Measurements from ENCODE around the gene LYPD3. TPM values are rescaled to one million over a fixed set of nuclear protein-coding genes. Genes with fewer than 3 reads are reported as not detected.

LYPD3 gene
- total RNA-seq, 1 experiment from 2014 or later = 1.8 TPM

GRCh38 chr19:43485951-43486350, 20.5 kb upstream of the LYPD3 start:
- TF ChIP-seq CTCF (conservative IDR thresholded peaks at IDR 0.05) = no peak

More at GRCh38 chr19:43485951-43486350, 20.5 kb upstream of the LYPD3 start:
- H2AFZ ChIP-seq (ENCODE audit: low read length) = no peak overlapping the region
- H4K8ac ChIP-seq (replicated peaks; ENCODE audit: insufficient read length, low read depth, low read length) = no peak overlapping the region
- peak overlapping the region in 1 of 3 experiments; percentile 61; a peak in 1 of 7 replicates for H3K27ac Mint-ChIP-seq
- H3K27ac ChIP-seq (ENCODE audit: insufficient read length, low read depth, low read length) = no peak overlapping the region
- no peaks in the 10 kb centered on the region for H3K23me2 ChIP-seq (ENCODE audit: insufficient read length, low read depth, low read length, poor library complexity, severe bottlenecking)
- no peak overlapping the region for H2BK5ac ChIP-seq (ENCODE audit: insufficient read length, low read length)
- H3K56ac ChIP-seq (ENCODE audit: insufficient read length, low read depth, low read length) = no peak overlapping the region
- H3K23ac ChIP-seq (ENCODE audit: insufficient read length, low read depth, low read length) = no peak overlapping the region
- H3K9me3 ChIP-seq (ENCODE audit: control insufficient read depth, low read depth, low read length) = no peaks in the 10 kb centered on the region
- no peaks in the 10 kb centered on the region for H4K20me1 ChIP-seq (ENCODE audit: control insufficient read depth, insufficient read depth, insufficient read length)
- no peak overlapping the region for H2BK20ac ChIP-seq (ENCODE audit: low read depth, low read length, poor library complexity, severe bottlenecking)
- H3K4ac ChIP-seq (ENCODE audit: low read depth, low read length) = no peak overlapping the region
- no peaks in the 10 kb centered on the region for H3K27me3 ChIP-seq (ENCODE audit: insufficient read depth, low read length)
- no peak overlapping the region for H3K18ac ChIP-seq (ENCODE audit: insufficient read length, low read depth, low read length)
- peaks cover 0 to 3% (median 0%) of the 10 kb centered on the region in 3 experiments; a peak in 2 of 7 replicates for H3K36me3 Mint-ChIP-seq (ENCODE audit: insufficient read depth in 1 of 3, low read depth in 3 of 3)
- H2BK12ac ChIP-seq (ENCODE audit: insufficient read length, low read depth, low read length) = no peak overlapping the region
- WGBS (ENCODE audit: extremely low coverage, insufficient read length, low lambda C conversion rate) = no CpG with 5 or more reads among the region's 6 CpGs
- H3K4me2 ChIP-seq (ENCODE audit: insufficient read depth, insufficient read length, low read length) = no peak overlapping the region
- H3K4me3 Mint-ChIP-seq = no peak overlapping the region
- no peak overlapping the region for H3T11ph ChIP-seq (ENCODE audit: low read length)
- H3K27me3 Mint-ChIP-seq (ENCODE audit: low read depth) = peaks cover 2% of the 10 kb centered on the region; the same call in 1 of the 2 replicates
- no peaks in the 10 kb centered on the region for H3K4me1 Mint-ChIP-seq
- no peak overlapping the region for H2BK120ac ChIP-seq (ENCODE audit: low read depth, low read length, poor library complexity, severe bottlenecking)
- H4K5ac ChIP-seq (ENCODE audit: insufficient read length, low read depth, low read length) = no peak overlapping the region
- no peak overlapping the region for H2AK5ac ChIP-seq (ENCODE audit: insufficient read length, low read length)
- no peaks in the 10 kb centered on the region for H3K4me1 ChIP-seq (ENCODE audit: insufficient read depth, low read length)
- no peak overlapping the region for H4K91ac ChIP-seq (ENCODE audit: insufficient read length, low read depth, low read length)
- DNase-seq = no peak
- H3K79me2 ChIP-seq (ENCODE audit: insufficient read depth, low read length) = no peaks in the 10 kb centered on the region
- H3K9ac ChIP-seq (ENCODE audit: extremely low read depth, insufficient read length, low read length) = no peak overlapping the region
- H3K14ac ChIP-seq (ENCODE audit: insufficient read depth, low read length) = no peak overlapping the region
- H2BK15ac ChIP-seq (ENCODE audit: low read depth, low read length) = no peak overlapping the region
- H3K9me3 Mint-ChIP-seq = no peaks in the 10 kb centered on the region
- H3K79me1 ChIP-seq (ENCODE audit: insufficient read depth, low read depth, low read length, poor library complexity, severe bottlenecking) = no peaks in the 10 kb centered on the region

Measured in H9 (cell line).